IPS-15b (cell line): Measurements from ENCODE around the gene COL27A1.

Experiments
- H3K27me3 ChIP-seq: one replicate; pipeline ENCODE4 v1.6.1; 2013; ENCODE audit warnings: low read length; ENCODE audit not compliant: control insufficient read depth, insufficient read depth
- H3K36me3 ChIP-seq: one replicate; pipeline ENCODE4 v1.6.1; 2013; ENCODE audit warnings: low read length; ENCODE audit not compliant: control insufficient read depth, insufficient read depth
- H3K4me1 ChIP-seq: one replicate; pipeline ENCODE4 v1.6.1; 2013; ENCODE audit warnings: mild to moderate bottlenecking, low read length; ENCODE audit not compliant: control insufficient read depth, insufficient read depth
- H3K4me3 ChIP-seq: one replicate; pipeline ENCODE4 v1.5.1; 2013; ENCODE audit warnings: low read depth, low read length
- H3K9ac ChIP-seq: one replicate; pipeline ENCODE4 v1.6.1; 2013; ENCODE audit warnings: low read depth, mild to moderate bottlenecking, low read length
- H3K9me3 ChIP-seq: one replicate; pipeline ENCODE4 v1.6.1; 2013; ENCODE audit warnings: mild to moderate bottlenecking, low read length; ENCODE audit not compliant: control insufficient read depth, insufficient read depth

COL27A1 gene

GRCh38 chr9:114156657-114157421, 1.5 kb downstream of the COL27A1 start:
- Histone ChIP-seq H3K27me3 (peaks cover 30% of the 10 kb centered on the region), H3K9me3 (no peaks in the 10 kb centered on the region), H3K9ac (no peak overlapping the region), H3K36me3 (no peaks in the 10 kb centered on the region), H3K4me1 (no peaks in the 10 kb centered on the region), H3K4me3 (peak overlapping the region; percentile 77)

DNA sequence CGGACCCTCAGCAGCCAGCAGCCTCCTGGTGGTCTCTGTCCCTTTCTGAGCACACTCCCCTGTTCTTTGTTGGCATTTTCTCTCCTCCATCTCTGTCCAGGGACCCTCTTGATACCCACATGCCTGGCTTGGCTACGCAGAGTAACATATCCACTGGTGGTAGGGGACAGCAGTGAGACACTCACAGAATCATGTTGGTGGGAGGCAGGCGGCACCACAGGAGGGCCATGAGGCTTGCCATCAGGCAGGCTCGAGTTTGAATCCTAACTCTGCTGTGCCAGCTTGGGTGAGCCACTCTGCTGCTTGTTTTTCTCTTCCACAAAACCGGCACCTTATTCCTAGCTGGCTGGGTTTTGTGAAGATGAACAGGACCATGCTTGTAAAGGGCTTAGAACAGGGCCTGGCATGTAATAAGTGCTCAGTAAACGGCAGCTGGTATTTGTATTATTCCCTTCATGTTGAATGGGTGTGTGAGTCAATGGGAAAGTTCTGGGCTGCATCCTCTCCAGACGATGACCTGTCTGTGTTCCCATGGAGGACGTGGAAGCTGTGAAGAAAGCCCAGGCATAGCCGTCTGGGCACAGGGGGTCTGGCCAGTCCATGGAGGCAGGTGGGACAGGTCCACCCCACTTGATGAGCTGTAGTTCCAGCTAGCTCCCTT, 2.3 kb downstream of the COL27A1 start:
- no peak overlapping the region for H3K4me3 ChIP-seq
- no peaks in the 10 kb centered on the region for H3K4me1 ChIP-seq

GRCh38 chr9:114158482-114159130, 3.3 kb downstream of the COL27A1 start:
- H3K27me3 ChIP-seq = peaks cover 17% of the 10 kb centered on the region
- no peaks in the 10 kb centered on the region for H3K9me3 ChIP-seq
- H3K4me3 ChIP-seq = no peak overlapping the region
- no peak overlapping the region for H3K9ac ChIP-seq
- peaks cover 3% of the 10 kb centered on the region for H3K4me1 ChIP-seq
- H3K36me3 ChIP-seq = no peaks in the 10 kb centered on the region

More for the DNA sequence above, 2.3 kb downstream of the COL27A1 start:
- no peak overlapping the region for H3K9ac ChIP-seq
- no peaks in the 10 kb centered on the region for H3K36me3 ChIP-seq
- peaks cover 26% of the 10 kb centered on the region for H3K27me3 ChIP-seq
- H3K9me3 ChIP-seq = no peaks in the 10 kb centered on the region

GRCh38 chr9:114159691-114160090, 4.4 kb downstream of the COL27A1 start:
- Histone ChIP-seq H3K4me1 (peaks cover 3% of the 10 kb centered on the region), H3K9ac (no peak overlapping the region), H3K36me3 (no peaks in the 10 kb centered on the region), H3K9me3 (no peaks in the 10 kb centered on the region), H3K27me3 (peaks cover 11% of the 10 kb centered on the region), H3K4me3 (no peak overlapping the region)

- Histone ChIP-seq H3K9me3 (no peaks in the 10 kb centered on the region), H3K36me3 (peaks cover 3% of the 10 kb centered on the region), H3K4me1 (peaks cover 3% of the 10 kb centered on the region), H3K27me3 (peaks cover 6% of the 10 kb centered on the region), H3K4me3 (no peak overlapping the region), H3K9ac (no peak overlapping the region)
Observed at GRCh38 chr9:114161513-114161912, 6.2 kb downstream of the COL27A1 start.

GRCh38 chr9:114163517-114163951, 8.2 kb downstream of the COL27A1 start:
- Histone ChIP-seq H3K4me3 (no peak overlapping the region), H3K9ac (no peak overlapping the region), H3K4me1 (peaks cover 3% of the 10 kb centered on the region), H3K27me3 (no peaks in the 10 kb centered on the region), H3K36me3 (peaks cover 6% of the 10 kb centered on the region), H3K9me3 (no peaks in the 10 kb centered on the region)

- Histone ChIP-seq H3K9ac (no peak overlapping the region), H3K27me3 (no peaks in the 10 kb centered on the region), H3K4me1 (peaks cover 3% of the 10 kb centered on the region), H3K36me3 (peaks cover 12% of the 10 kb centered on the region), H3K9me3 (no peaks in the 10 kb centered on the region), H3K4me3 (no peak overlapping the region)
Observed at GRCh38 chr9:114164191-114164794, 9.0 kb downstream of the COL27A1 start.

GRCh38 chr9:114165407-114166102, 10.2 kb downstream of the COL27A1 start:
- Histone ChIP-seq H3K4me3 (no peak overlapping the region), H3K9ac (no peak overlapping the region), H3K27me3 (no peaks in the 10 kb centered on the region), H3K9me3 (no peaks in the 10 kb centered on the region), H3K4me1 (peaks cover 3% of the 10 kb centered on the region), H3K36me3 (peaks cover 17% of the 10 kb centered on the region)

GRCh38 chr9:114166103-114166470, 10.8 kb downstream of the COL27A1 start:
- Histone ChIP-seq H3K36me3 (peaks cover 17% of the 10 kb centered on the region), H3K9me3 (no peaks in the 10 kb centered on the region), H3K4me1 (peaks cover 3% of the 10 kb centered on the region), H3K27me3 (no peaks in the 10 kb centered on the region), H3K9ac (no peak overlapping the region), H3K4me3 (no peak overlapping the region)

DNA sequence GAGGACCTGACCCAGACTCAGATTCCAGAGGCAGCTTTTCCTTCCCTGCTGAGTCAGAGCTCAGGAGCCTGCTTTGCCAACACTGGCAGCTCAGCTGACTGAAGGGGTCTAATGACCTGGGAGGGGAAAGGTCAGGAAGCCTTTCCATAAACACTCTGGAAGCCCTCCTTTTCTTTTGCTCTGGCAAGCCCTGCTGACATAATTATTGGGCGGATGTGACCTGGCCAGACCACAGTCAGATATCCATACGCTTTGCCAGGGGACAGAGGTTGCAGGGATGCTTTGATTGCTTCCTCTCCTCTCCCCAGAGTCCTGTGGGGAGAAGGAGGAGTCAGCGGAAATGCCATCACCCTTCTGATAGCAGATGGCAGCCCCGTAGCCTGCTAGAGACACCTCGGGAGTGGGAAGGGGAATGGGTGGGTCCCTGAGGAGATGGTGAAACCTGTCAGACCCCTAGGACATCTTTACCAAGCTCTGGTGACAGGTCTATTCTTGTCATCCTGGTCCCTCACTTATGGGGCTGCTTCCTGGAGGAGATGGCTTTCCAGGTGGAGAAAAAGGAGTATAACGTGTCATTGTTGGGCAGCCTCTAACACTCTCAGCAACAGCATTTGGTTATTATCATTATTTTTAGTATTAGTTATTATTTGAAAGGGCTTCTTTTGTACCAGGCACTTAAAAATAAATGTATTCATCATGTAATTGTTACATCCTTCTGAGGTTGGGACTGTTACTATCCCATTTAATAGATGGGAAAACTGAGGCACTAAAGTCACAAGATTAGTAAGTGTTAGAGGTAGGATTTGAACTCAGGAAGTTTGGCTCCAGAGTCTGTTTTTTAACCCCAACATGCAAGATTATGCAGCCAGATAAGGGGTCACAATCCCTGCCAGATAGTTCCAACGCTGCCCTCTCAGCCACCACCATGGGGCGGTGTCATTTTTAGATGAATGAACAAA, 11.6 kb downstream of the COL27A1 start:
- H3K27me3 ChIP-seq = no peaks in the 10 kb centered on the region
- H3K9me3 ChIP-seq = no peaks in the 10 kb centered on the region
- no peak overlapping the region for H3K4me3 ChIP-seq
- H3K36me3 ChIP-seq = peaks cover 17% of the 10 kb centered on the region
- H3K4me1 ChIP-seq = peaks cover 3% of the 10 kb centered on the region
- no peak overlapping the region for H3K9ac ChIP-seq
